CD1c-positive myeloid dendritic cell (primary cell): ENCODE measurements around the gene KIAA1755.
"Not testable (repeated sequence)": the region's sequence is repeated elsewhere in the genome, so short reads cannot be mapped to it uniquely, and the experiment has no call there.

Experiments
- DNase-seq: peaks from one replicate; pipeline ENCODE4 v3.0.0-alpha.2; 2016; ENCODE audit errors: extremely low spot score

The KIAA1755 gene

GRCh38 chr20:38266426-38266825 is 5.9 kb upstream of the KIAA1755 start:
- DNase-seq: peak; percentile 59

DNA sequence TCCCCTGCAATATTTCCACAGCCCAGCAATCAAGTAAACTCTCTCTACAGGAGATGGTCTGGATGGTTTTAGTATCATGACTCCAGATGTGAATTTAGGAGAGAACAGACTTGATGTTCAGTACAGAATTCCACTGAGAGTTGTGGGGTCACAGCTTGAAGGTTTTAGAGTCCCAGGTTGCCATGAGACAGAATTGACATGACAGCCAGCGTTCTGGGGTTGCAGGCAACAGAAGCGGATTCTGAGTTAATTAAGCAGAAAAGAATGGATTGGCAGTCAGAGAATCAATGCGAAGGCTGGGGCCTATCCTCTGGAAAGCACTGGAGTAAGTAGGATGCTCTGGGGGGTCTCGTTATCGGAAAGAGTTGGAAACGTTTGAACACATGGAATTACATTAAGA is 2.4 kb upstream of the KIAA1755 start:
- DNase-seq: no peak

GRCh38 chr20:38261054-38261390 is 487 bp upstream of the KIAA1755 start:
- no peak for DNase-seq

DNA sequence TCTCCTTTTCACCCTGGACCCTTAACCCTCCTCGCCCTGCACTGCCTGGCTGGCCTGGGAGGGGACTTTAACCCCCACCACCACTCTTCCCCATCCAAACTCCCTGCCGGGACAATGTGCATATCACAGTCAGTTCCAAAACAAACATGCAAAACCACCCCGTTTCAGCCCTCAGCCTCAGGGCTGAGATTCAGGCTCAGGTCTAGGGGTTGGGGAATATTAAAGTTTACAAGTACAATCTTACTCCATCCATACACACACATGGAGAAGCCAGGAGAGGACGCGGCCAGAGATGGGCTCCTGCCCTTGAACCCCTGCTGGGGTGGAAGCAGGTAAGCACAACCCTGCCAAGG is 534 bp downstream of the KIAA1755 start:
- no peak for DNase-seq

- no peak for DNase-seq
Observed at GRCh38 chr20:38258545-38259215, 1.9 kb downstream of the KIAA1755 start.

- no peak for DNase-seq
Observed at GRCh38 chr20:38256966-38257365, 3.6 kb downstream of the KIAA1755 start.

- no peak for DNase-seq
Observed at GRCh38 chr20:38256021-38256420, 4.5 kb downstream of the KIAA1755 start.

GRCh38 chr20:38255393-38255792 is 5.1 kb downstream of the KIAA1755 start:
- DNase-seq: peak; percentile 74

GRCh38 chr20:38254621-38255020 is 5.9 kb downstream of the KIAA1755 start:
- DNase-seq: not testable (repeated sequence)

GRCh38 chr20:38253571-38253970 is 7.0 kb downstream of the KIAA1755 start:
- no peak for DNase-seq

GRCh38 chr20:38252292-38253288 is 7.9 kb downstream of the KIAA1755 start:
- no peak for DNase-seq

- DNase-seq: not testable (repeated sequence)
Observed at GRCh38 chr20:38251441-38251840, 9.1 kb downstream of the KIAA1755 start.

GRCh38 chr20:38250609-38251008 is 9.9 kb downstream of the KIAA1755 start:
- peak; percentile 9 for DNase-seq

DNA sequence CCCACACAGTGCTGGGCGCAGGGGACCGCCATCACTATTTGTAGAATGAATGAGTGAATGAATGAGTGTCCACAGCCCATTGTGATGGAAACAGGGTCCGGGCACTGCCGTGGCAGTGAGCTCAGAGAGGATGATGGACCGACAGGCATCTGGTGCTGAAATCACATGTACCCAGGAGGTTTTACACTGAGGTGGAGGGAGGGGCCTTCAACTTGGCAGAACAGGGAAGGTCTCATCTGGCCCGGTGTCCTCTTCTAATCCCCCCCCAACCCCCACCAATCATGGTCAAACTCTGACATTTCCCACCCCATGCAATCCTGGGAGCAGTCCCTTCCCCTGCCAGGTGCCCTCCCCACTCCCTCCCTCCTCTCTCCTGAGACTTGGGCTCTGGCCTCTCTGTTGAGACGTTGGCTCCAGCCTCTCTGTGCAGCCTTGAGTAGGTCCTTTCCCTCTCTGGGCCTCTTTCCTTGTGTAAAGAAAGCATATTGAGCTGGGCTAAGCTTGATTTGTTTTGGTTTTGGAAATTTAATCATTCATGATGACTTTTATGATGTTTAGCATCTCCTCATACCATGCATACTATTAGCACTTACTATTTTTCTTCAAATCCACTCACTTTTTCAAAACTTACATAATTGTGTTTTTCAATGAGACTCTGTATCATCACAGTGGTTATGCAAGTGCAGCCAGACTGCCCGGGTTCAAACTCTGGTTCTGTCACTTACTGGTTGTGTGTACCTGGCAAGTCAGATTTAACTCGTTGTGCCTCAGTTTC is 10.8 kb downstream of the KIAA1755 start:
- no peak for DNase-seq

- no peak for DNase-seq
Observed at GRCh38 chr20:38248133-38248532, 12.4 kb downstream of the KIAA1755 start.

- not testable (repeated sequence) for DNase-seq
Observed at GRCh38 chr20:38247725-38248124, 12.8 kb downstream of the KIAA1755 start.

GRCh38 chr20:38247166-38247509 is 13.4 kb downstream of the KIAA1755 start:
- DNase-seq: no peak

- DNase-seq: no peak
Observed at GRCh38 chr20:38246357-38247165, 14.0 kb downstream of the KIAA1755 start.

DNA sequence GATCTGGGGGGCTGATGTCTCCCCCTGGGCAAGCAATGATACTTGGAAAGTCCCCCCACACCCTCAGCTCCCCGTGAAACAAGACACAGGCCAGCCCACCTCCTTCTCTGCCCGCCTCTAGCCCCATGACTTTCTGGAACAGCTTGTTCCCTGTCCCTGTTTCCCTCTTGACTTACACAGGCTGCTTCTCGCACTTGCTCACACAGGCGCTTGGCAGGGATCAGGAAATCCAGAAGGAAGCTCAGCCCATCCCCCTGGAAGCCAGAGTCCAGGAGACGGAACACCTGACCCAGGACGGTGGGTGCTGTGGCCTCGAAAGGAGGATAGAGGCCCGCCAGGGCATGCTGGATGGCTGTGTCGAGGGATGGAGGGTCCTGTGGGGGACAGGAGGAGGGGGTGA is 14.8 kb downstream of the KIAA1755 start:
- DNase-seq: no peak

- peak; percentile 30 for DNase-seq
Observed at GRCh38 chr20:38243709-38244020, 16.9 kb downstream of the KIAA1755 start.

- DNase-seq: peak; percentile 44
Observed at GRCh38 chr20:38242848-38243708, 17.5 kb downstream of the KIAA1755 start.
